ENCODE results near the gene DPP6. TPM values are rescaled to one million over a fixed set of nuclear protein-coding genes. Genes with fewer than 3 reads are reported as not detected.
"Not testable (repeated sequence)": the region's sequence is repeated elsewhere in the genome, so short reads cannot be mapped to it uniquely, and the experiment has no call there.

Gene DPP6
- polyA plus RNA-seq, 1 of the 3 experiments (the other 2 are of a cell fraction) = not detected

DNA sequence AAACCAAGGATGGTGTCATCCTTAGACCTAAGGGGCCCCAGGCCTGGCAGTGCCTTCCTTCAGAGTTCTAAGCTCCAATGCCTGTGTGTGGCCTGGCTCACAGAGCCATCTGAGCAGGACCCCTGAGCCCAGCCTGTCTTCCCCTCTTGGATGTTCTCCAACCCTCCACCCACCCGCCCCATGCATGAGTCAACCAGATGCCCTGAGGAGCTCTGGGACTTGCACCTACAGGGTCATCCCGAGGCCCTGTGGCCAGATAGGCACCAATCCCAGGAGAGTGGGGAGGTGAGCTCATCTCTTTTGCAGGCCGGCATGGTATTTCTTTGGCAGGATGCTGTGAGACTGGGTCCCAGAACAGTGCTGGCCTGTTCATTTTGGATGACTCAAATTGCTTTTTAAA is 103.7 kb downstream of the DPP6 start:
- H4K20me1 ChIP-seq (ENCODE audit: insufficient read depth); H3K9me2 ChIP-seq; H3K9ac ChIP-seq; DNase-seq; H3K4me3 ChIP-seq (ENCODE audit: low read depth in 2 of 2, low read length in 1 of 2); H3K4me1 ChIP-seq (ENCODE audit: control insufficient read depth in 1 of 2, insufficient read depth in 2 of 2, low read depth in 1 of 2, low read length in 1 of 2); H3K9me3 ChIP-seq; H2AFZ ChIP-seq (ENCODE audit: low read depth); H3K27me3 ChIP-seq (ENCODE audit: insufficient read depth); H3K27ac ChIP-seq (ENCODE audit: low read depth in 2 of 2, low read length in 1 of 2); CTCF ChIA-PET; POLR2A ChIA-PET; H3K4me2 ChIP-seq; H3K79me2 ChIP-seq (ENCODE audit: insufficient read depth); H3F3A ChIP-seq (replicated peaks; ENCODE audit: insufficient read depth); H3K36me3 ChIP-seq (replicated peaks in 1 of 2; ENCODE audit: control insufficient read depth in 1 of 2, insufficient read depth in 2 of 2, low read length in 1 of 2): not testable (repeated sequence)
- 50% methylated on average over 1 of the region's 3 CpGs for WGBS (ENCODE audit: low lambda C conversion rate)

DNA sequence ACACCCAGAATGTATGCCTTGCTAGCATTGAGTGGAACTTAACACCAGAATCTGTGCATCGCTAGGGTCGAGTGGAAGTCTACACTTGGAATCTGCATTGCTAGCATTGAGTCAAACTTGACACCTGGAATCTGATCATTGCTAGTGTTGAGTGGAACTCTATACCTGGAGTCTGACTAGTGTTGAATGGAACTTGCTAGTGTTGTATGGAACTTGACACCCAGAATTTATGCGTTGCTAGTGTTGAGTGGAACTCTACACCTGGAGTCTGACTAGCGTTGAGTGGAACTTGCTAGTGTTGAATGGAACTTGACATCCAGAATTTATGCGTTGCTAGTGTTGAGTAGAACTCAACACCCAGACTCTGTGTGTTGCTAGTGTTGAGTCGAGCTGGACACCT is 110.7 kb downstream of the DPP6 start:
- POLR2A ChIA-PET; H3K4me2 ChIP-seq; H3K79me2 ChIP-seq (ENCODE audit: insufficient read depth); H3K9me2 ChIP-seq; CTCF ChIA-PET; H3K9me3 ChIP-seq; H3K4me3 ChIP-seq (ENCODE audit: low read depth in 2 of 2, low read length in 1 of 2); H2AFZ ChIP-seq (ENCODE audit: low read depth); H3K9ac ChIP-seq; H3K36me3 ChIP-seq (replicated peaks in 1 of 2; ENCODE audit: control insufficient read depth in 1 of 2, insufficient read depth in 2 of 2, low read length in 1 of 2); H3F3A ChIP-seq (replicated peaks; ENCODE audit: insufficient read depth); H3K27me3 ChIP-seq (ENCODE audit: insufficient read depth); DNase-seq; H3K27ac ChIP-seq (ENCODE audit: low read depth in 2 of 2, low read length in 1 of 2); H4K20me1 ChIP-seq (ENCODE audit: insufficient read depth): not testable (repeated sequence)
- peaks cover 0 to 14% of the 10 kb centered on the region in 2 experiments; a peak in 2 of 4 replicates for H3K4me1 ChIP-seq (ENCODE audit: control insufficient read depth in 1 of 2, insufficient read depth in 2 of 2, low read depth in 1 of 2, low read length in 1 of 2)
- 30% methylated on average over 3 of the region's 6 CpGs for WGBS (ENCODE audit: low lambda C conversion rate)

DNA sequence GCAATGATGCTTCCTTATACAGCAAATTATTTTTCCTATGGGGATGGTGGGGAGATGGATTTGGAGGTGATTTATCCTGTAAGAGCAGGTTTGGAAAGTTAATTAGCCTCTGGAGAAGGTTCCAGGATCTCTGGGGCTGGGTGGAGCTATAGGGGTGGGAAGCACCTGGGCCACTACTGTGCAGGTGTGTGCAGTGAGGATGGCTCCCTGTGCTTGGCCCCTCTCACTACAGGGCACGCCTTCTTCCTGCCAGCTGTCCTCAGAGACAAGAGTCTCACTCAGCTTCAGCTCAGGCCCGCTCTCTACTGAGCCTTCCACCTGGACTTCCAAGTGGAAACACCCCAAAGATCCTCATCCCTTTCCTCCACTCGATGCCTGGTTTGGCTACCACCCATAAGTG is 111.4 kb downstream of the DPP6 start:
- H3K9ac ChIP-seq; H3K9me2 ChIP-seq; H4K20me1 ChIP-seq (ENCODE audit: insufficient read depth); H3K36me3 ChIP-seq (replicated peaks in 1 of 2; ENCODE audit: control insufficient read depth in 1 of 2, insufficient read depth in 2 of 2, low read length in 1 of 2); H3K27ac ChIP-seq (ENCODE audit: low read depth in 2 of 2, low read length in 1 of 2); H2AFZ ChIP-seq (ENCODE audit: low read depth); POLR2A ChIA-PET; H3K9me3 ChIP-seq; H3K4me3 ChIP-seq (ENCODE audit: low read depth in 2 of 2, low read length in 1 of 2); H3K79me2 ChIP-seq (ENCODE audit: insufficient read depth); H3F3A ChIP-seq (replicated peaks; ENCODE audit: insufficient read depth); CTCF ChIA-PET; DNase-seq; H3K4me2 ChIP-seq; H3K27me3 ChIP-seq (ENCODE audit: insufficient read depth): not testable (repeated sequence)
- H3K4me1 ChIP-seq (ENCODE audit: control insufficient read depth in 1 of 2, insufficient read depth in 2 of 2, low read depth in 1 of 2, low read length in 1 of 2) = peaks cover 0 to 21% of the 10 kb centered on the region in 2 experiments; a peak in 2 of 4 replicates
- 20% methylated on average over 1 of the region's 3 CpGs for WGBS (ENCODE audit: low lambda C conversion rate)

DNA sequence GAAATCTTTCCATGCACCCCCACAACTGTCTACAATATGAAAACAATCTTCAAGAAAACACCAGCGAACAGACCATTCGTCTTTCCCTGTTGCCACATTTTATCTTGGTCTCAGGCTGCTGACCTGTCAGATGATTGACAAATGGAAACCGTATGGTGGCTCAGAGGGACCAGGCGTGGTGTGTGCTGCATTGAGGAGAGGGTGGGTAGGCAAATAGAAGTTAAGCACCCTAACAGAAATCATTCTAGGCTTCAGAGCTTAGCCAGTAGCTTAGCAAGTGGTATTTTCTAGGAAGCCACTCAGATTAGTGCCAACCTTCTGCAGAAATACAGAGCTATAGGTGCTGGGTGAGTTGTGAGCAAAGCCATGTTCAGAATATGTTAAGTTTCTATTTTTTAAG is 114.9 kb downstream of the DPP6 start:
- no peaks in the 10 kb centered on the region for H3K27me3 ChIP-seq (ENCODE audit: insufficient read depth)
- 0 out of 2 replicates have a peak, but pooled peaks cover 3% of the 10 kb centered on the region for H3K9me3 ChIP-seq
- WGBS (ENCODE audit: low lambda C conversion rate) = 4% methylated on average over 4 of the region's 4 CpGs
- no peaks in the 10 kb centered on the region for H4K20me1 ChIP-seq (ENCODE audit: insufficient read depth)
- H3K27ac ChIP-seq (ENCODE audit: low read depth in 2 of 2, low read length in 1 of 2) = peak overlapping the region in 1 of 2 experiments; percentile 99; a peak in 2 of 4 replicates
- ChIA-PET CTCF (interaction anchor here (1.2 kb wide), 1 partner anchor 15 kb away, joined by 3 read pairs; no protein-coding TSS in a partner anchor), POLR2A (no interaction called here)
- no peaks in the 10 kb centered on the region for H3K79me2 ChIP-seq (ENCODE audit: insufficient read depth)
- no peak overlapping the region for H3K4me3 ChIP-seq (ENCODE audit: low read depth in 2 of 2, low read length in 1 of 2)
- H3K4me2 ChIP-seq = no peak overlapping the region
- no peaks in the 10 kb centered on the region for H3K9me2 ChIP-seq
- no peaks in the 10 kb centered on the region for H3K36me3 ChIP-seq (replicated peaks in 1 of 2; ENCODE audit: control insufficient read depth in 1 of 2, insufficient read depth in 2 of 2, low read length in 1 of 2)
- H3K4me1 ChIP-seq (ENCODE audit: control insufficient read depth in 1 of 2, insufficient read depth in 2 of 2, low read depth in 1 of 2, low read length in 1 of 2) = peaks cover 0 to 28% of the 10 kb centered on the region in 2 experiments; a peak in 2 of 4 replicates
- no peak overlapping the region for H3K9ac ChIP-seq
- DNase-seq = peak; percentile 55
- no peaks in the 10 kb centered on the region for H3F3A ChIP-seq (replicated peaks; ENCODE audit: insufficient read depth)
- H2AFZ ChIP-seq (ENCODE audit: low read depth) = no peak overlapping the region
- TF ChIP-seq CHD2 (IDR thresholded peaks at IDR 0.05; ENCODE audit: low read length, partially characterized antibody) (no peak), MXI1 (IDR thresholded peaks at IDR 0.05; ENCODE audit: low read depth, low read length) (no peak), POLR2AphosphoS5 (IDR thresholded peaks at IDR 0.05; ENCODE audit: low read depth, low read length) (no peak), MEF2A (IDR thresholded peaks at IDR 0.05; ENCODE audit: borderline replicate concordance, low read depth) (no peak), NFIC (IDR thresholded peaks at IDR 0.05; ENCODE audit: borderline replicate concordance) (no peak)
- TF ChIP-seq, protein P1, sequence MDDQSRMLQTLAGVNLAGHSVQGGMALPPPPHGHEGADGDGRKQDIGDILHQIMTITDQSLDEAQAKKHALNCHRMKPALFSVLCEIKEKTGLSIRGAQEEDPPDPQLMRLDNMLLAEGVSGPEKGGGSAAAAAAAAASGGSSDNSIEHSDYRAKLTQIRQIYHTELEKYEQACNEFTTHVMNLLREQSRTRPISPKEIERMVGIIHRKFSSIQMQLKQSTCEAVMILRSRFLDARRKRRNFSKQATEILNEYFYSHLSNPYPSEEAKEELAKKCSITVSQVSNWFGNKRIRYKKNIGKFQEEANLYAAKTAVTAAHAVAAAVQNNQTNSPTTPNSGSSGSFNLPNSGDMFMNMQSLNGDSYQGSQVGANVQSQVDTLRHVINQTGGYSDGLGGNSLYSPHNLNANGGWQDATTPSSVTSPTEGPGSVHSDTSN (IDR thresholded peaks at IDR 0.05) = no peak
- TF ChIP-seq, protein P2, sequence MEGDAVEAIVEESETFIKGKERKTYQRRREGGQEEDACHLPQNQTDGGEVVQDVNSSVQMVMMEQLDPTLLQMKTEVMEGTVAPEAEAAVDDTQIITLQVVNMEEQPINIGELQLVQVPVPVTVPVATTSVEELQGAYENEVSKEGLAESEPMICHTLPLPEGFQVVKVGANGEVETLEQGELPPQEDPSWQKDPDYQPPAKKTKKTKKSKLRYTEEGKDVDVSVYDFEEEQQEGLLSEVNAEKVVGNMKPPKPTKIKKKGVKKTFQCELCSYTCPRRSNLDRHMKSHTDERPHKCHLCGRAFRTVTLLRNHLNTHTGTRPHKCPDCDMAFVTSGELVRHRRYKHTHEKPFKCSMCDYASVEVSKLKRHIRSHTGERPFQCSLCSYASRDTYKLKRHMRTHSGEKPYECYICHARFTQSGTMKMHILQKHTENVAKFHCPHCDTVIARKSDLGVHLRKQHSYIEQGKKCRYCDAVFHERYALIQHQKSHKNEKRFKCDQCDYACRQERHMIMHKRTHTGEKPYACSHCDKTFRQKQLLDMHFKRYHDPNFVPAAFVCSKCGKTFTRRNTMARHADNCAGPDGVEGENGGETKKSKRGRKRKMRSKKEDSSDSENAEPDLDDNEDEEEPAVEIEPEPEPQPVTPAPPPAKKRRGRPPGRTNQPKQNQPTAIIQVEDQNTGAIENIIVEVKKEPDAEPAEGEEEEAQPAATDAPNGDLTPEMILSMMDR (IDR thresholded peaks at IDR 0.05) = no peak
- TF ChIP-seq, protein P3, sequence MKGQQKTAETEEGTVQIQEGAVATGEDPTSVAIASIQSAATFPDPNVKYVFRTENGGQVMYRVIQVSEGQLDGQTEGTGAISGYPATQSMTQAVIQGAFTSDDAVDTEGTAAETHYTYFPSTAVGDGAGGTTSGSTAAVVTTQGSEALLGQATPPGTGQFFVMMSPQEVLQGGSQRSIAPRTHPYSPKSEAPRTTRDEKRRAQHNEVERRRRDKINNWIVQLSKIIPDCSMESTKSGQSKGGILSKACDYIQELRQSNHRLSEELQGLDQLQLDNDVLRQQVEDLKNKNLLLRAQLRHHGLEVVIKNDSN (IDR thresholded peaks at IDR 0.05; ENCODE audit: borderline replicate concordance, low read depth) = no peak
- TF ChIP-seq, protein P4, sequence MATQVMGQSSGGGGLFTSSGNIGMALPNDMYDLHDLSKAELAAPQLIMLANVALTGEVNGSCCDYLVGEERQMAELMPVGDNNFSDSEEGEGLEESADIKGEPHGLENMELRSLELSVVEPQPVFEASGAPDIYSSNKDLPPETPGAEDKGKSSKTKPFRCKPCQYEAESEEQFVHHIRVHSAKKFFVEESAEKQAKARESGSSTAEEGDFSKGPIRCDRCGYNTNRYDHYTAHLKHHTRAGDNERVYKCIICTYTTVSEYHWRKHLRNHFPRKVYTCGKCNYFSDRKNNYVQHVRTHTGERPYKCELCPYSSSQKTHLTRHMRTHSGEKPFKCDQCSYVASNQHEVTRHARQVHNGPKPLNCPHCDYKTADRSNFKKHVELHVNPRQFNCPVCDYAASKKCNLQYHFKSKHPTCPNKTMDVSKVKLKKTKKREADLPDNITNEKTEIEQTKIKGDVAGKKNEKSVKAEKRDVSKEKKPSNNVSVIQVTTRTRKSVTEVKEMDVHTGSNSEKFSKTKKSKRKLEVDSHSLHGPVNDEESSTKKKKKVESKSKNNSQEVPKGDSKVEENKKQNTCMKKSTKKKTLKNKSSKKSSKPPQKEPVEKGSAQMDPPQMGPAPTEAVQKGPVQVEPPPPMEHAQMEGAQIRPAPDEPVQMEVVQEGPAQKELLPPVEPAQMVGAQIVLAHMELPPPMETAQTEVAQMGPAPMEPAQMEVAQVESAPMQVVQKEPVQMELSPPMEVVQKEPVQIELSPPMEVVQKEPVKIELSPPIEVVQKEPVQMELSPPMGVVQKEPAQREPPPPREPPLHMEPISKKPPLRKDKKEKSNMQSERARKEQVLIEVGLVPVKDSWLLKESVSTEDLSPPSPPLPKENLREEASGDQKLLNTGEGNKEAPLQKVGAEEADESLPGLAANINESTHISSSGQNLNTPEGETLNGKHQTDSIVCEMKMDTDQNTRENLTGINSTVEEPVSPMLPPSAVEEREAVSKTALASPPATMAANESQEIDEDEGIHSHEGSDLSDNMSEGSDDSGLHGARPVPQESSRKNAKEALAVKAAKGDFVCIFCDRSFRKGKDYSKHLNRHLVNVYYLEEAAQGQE (IDR thresholded peaks at IDR 0.05; ENCODE audit: low read depth, low read length) = no peak
